ENCODE data around the gene PDZRN3.

PDZRN3 gene

GRCh38 chr3:73448041-73448440 is 176.7 kb downstream of the PDZRN3 start:
- no peak for DNase-seq

- DNase-seq = no peak
These were observed 177.6 kb downstream of the PDZRN3 start for GRCh38 chr3:73447111-73447510.

GRCh38 chr3:73446467-73447110 is 178.2 kb downstream of the PDZRN3 start:
- no peak for DNase-seq

GRCh38 chr3:73442886-73443285 is 181.9 kb downstream of the PDZRN3 start:
- DNase-seq = no peak

- no peak for DNase-seq
These were observed 182.6 kb downstream of the PDZRN3 start for GRCh38 chr3:73442152-73442551.

GRCh38 chr3:73437828-73438227 is 186.9 kb downstream of the PDZRN3 start:
- no peak for DNase-seq

GRCh38 chr3:73435055-73435454 is 189.7 kb downstream of the PDZRN3 start:
- DNase-seq = no peak

- DNase-seq = no peak
These were observed 191.1 kb downstream of the PDZRN3 start for GRCh38 chr3:73433687-73434086.

GRCh38 chr3:73433079-73433478 is 191.7 kb downstream of the PDZRN3 start:
- DNase-seq = no peak

GRCh38 chr3:73432706-73433032 is 192.1 kb downstream of the PDZRN3 start:
- DNase-seq = no peak

- DNase-seq = no peak
These were observed 192.6 kb downstream of the PDZRN3 start for GRCh38 chr3:73432023-73432705.

GRCh38 chr3:73431183-73431900 is 193.4 kb downstream of the PDZRN3 start:
- DNase-seq = no peak

- no peak for DNase-seq
These were observed 197.6 kb downstream of the PDZRN3 start for GRCh38 chr3:73427048-73427706.

GRCh38 chr3:73426606-73427005 is 198.1 kb downstream of the PDZRN3 start:
- DNase-seq = no peak

GRCh38 chr3:73423116-73423515 is 201.6 kb downstream of the PDZRN3 start:
- no peak for DNase-seq

- DNase-seq = no peak
These were observed 202.2 kb downstream of the PDZRN3 start for GRCh38 chr3:73422571-73422970.

GRCh38 chr3:73419942-73420341 is 204.8 kb downstream of the PDZRN3 start:
- DNase-seq = no peak

- DNase-seq = no peak
These were observed 205.4 kb downstream of the PDZRN3 start for GRCh38 chr3:73419179-73419803.

GRCh38 chr3:73418681-73419080 is 206.1 kb downstream of the PDZRN3 start:
- DNase-seq = no peak

GRCh38 chr3:73415118-73415517 is 209.6 kb downstream of the PDZRN3 start:
- no peak for DNase-seq

- DNase-seq = no peak
These were observed 211.1 kb downstream of the PDZRN3 start for GRCh38 chr3:73413619-73414018.

GRCh38 chr3:73411993-73412392 is 212.7 kb downstream of the PDZRN3 start:
- no peak for DNase-seq

- DNase-seq = no peak
These were observed 213.2 kb downstream of the PDZRN3 start for GRCh38 chr3:73411545-73411944.

Measured in activated T-cell treated with anti-CD3 and anti-CD28 coated beads, Interleukin-2, amount 50 U/mL, for 1 hour (primary cell).